Neuronal stem cell (in vitro differentiated cells): ENCODE results near the gene CCDC71L.

ENCODE experiments used
- DNase-seq: peaks from one replicate; pipeline ENCODE4 v3.0.0-alpha.2; 2013; ENCODE audit warnings: low spot score
- H2AFZ ChIP-seq: one replicate; pipeline ENCODE4 v1.6.1; 2013; ENCODE audit warnings: mild to moderate bottlenecking, low read length, inconsistent platforms
- H2AK5ac ChIP-seq: 2 replicates; pipeline ENCODE4 v1.6.1; 2013; ENCODE audit warnings: low read depth, mild to moderate bottlenecking, inconsistent platforms, low read length, moderate library complexity, mixed read lengths
- H2BK120ac ChIP-seq: 2 replicates; pipeline ENCODE4 v1.6.1; 2013; ENCODE audit warnings: low read depth, mild to moderate bottlenecking, inconsistent platforms, low read length, moderate library complexity, mixed read lengths
- H2BK12ac ChIP-seq: one replicate; pipeline ENCODE4 v1.6.1; 2013; ENCODE audit warnings: low read length, inconsistent platforms
- H2BK15ac ChIP-seq: 2 replicates; pipeline ENCODE4 v1.6.1; 2013; ENCODE audit warnings: mild to moderate bottlenecking, low read length, inconsistent platforms, mixed read lengths
- H2BK5ac ChIP-seq: one replicate; pipeline ENCODE4 v1.6.1; 2013; ENCODE audit warnings: inconsistent platforms, mild to moderate bottlenecking, low read length, moderate library complexity
- H3K14ac ChIP-seq: one replicate; pipeline ENCODE4 v1.6.1; 2013; ENCODE audit warnings: low read length, inconsistent platforms
- H3K18ac ChIP-seq: 2 replicates; pipeline ENCODE4 v1.6.1; 2013; ENCODE audit warnings: low read length, inconsistent platforms
- H3K23ac ChIP-seq: 2 replicates; pipeline ENCODE4 v1.6.1; 2013; ENCODE audit warnings: low read depth, mild to moderate bottlenecking, mixed read lengths, low read length, inconsistent platforms; ENCODE audit not compliant: poor library complexity
- H3K27ac ChIP-seq: replicated peaks from 3 replicates; pipeline ENCODE4 v1.5.1; 2013; ENCODE audit warnings: low read length, inconsistent platforms
- H3K27me3 ChIP-seq, 3 experiments: 2 replicates each; pipeline ENCODE4 v1.6.1; 2013; ENCODE audit warnings: low read length in 3 of 3, mild to moderate bottlenecking in 2 of 3, inconsistent platforms in 1 of 3, low read depth in 1 of 3, mixed read lengths in 1 of 3, moderate library complexity in 1 of 3; ENCODE audit not compliant: control insufficient read depth in 3 of 3, insufficient read depth in 3 of 3
- H3K36me3 ChIP-seq, 2 donors: replicated peaks in 1 of 2; 2 replicates each; pipeline ENCODE4 v1.6.1; 2013; ENCODE audit warnings: low read length in 2 of 2; ENCODE audit not compliant: control insufficient read depth in 2 of 2, insufficient read depth in 2 of 2
- H3K4ac ChIP-seq: 2 replicates; pipeline ENCODE4 v1.6.1; 2013; ENCODE audit warnings: inconsistent platforms, mild to moderate bottlenecking, low read length, moderate library complexity
- H3K4me1 ChIP-seq, 2 donors: 1 replicate in 1 of 2; 2 replicates in 1 of 2; pipeline ENCODE4 v1.6.1; 2013; ENCODE audit warnings: low read length in 2 of 2, low read depth in 1 of 2; ENCODE audit not compliant: control insufficient read depth in 2 of 2, insufficient read depth in 1 of 2
- H3K4me2 ChIP-seq: one replicate; pipeline ENCODE4 v1.6.1; 2013; ENCODE audit warnings: mild to moderate bottlenecking, low read length, inconsistent platforms; ENCODE audit not compliant: insufficient read depth, poor library complexity, severe bottlenecking
- H3K4me3 ChIP-seq, 2 donors: 2 replicates each; pipeline ENCODE4 v1.5.1; 2013; ENCODE audit warnings: low read length in 2 of 2, mild to moderate bottlenecking in 2 of 2, inconsistent platforms in 1 of 2, moderate library complexity in 1 of 2
- H3K79me1 ChIP-seq: one replicate; pipeline ENCODE4 v1.6.1; 2013; ENCODE audit warnings: low read depth, mild to moderate bottlenecking, inconsistent platforms, low read length, moderate library complexity
- H3K9ac ChIP-seq: one replicate; pipeline ENCODE4 v1.6.1; 2013; ENCODE audit warnings: mild to moderate bottlenecking, low read depth, low read length, inconsistent platforms; ENCODE audit not compliant: poor library complexity
- H3K9me3 ChIP-seq, 2 donors: replicated peaks in 1 of 2; 2 replicates each; pipeline versions ENCODE3 to v1.6.1; 2013; ENCODE audit warnings: low read length in 2 of 2, mild to moderate bottlenecking in 2 of 2, inconsistent platforms in 1 of 2, low read depth in 1 of 2, mixed read lengths in 1 of 2, moderate library complexity in 1 of 2; ENCODE audit not compliant: control insufficient read depth in 2 of 2, insufficient read depth in 1 of 2
- H4K8ac ChIP-seq: one replicate; pipeline ENCODE4 v1.6.1; 2013; ENCODE audit warnings: low read depth, mild to moderate bottlenecking, inconsistent platforms, low read length, moderate library complexity
- H4K91ac ChIP-seq: one replicate; pipeline ENCODE4 v1.6.1; 2013; ENCODE audit warnings: low read length, low read depth, mild to moderate bottlenecking, inconsistent platforms; ENCODE audit not compliant: poor library complexity
- WGBS, 2 donors: extraction: QIAGEN DNeasy Blood & Tissue Kit; methylation state at CpG; one replicate each; pipeline ENCODE4 v1.1.7; 2013; ENCODE audit warnings: missing lambda C conversion rate in 2 of 2, mixed read lengths in 1 of 2; ENCODE audit not compliant: insufficient read length in 2 of 2, insufficient replicate concordance in 1 of 2; ENCODE audit errors: extremely low coverage in 2 of 2; 5-methylcytosine and 5-hydroxymethylcytosine counted together

The CCDC71L gene

GRCh38 chr7:106666353-106666752 is 5.4 kb upstream of the CCDC71L start:
- no peak overlapping the region for H3K14ac ChIP-seq
- H4K8ac ChIP-seq: no peak overlapping the region
- no peak overlapping the region for H2AK5ac ChIP-seq
- H3K79me1 ChIP-seq: no peaks in the 10 kb centered on the region
- DNase-seq: no peak
- H4K91ac ChIP-seq: no peak overlapping the region
- no peak overlapping the region for H3K9ac ChIP-seq
- H3K4me2 ChIP-seq: no peak overlapping the region
- H2BK5ac ChIP-seq: no peak overlapping the region
- no peak overlapping the region for H2AFZ ChIP-seq
- no peaks in the 10 kb centered on the region for H3K36me3 ChIP-seq
- peaks cover 0 to 9% (median 0%) of the 10 kb centered on the region in 3 experiments for H3K27me3 ChIP-seq
- no peak overlapping the region for H3K27ac ChIP-seq
- no peak overlapping the region for H3K23ac ChIP-seq
- no peak overlapping the region for H3K4ac ChIP-seq
- H2BK12ac ChIP-seq: no peak overlapping the region
- H3K4me3 ChIP-seq: no peak overlapping the region
- no peaks in the 10 kb centered on the region for H3K4me1 ChIP-seq
- H3K18ac ChIP-seq: no peak overlapping the region
- no CpG with 5 or more reads among the region's 2 CpGs for WGBS, 2 donors
- no peak overlapping the region for H2BK120ac ChIP-seq
- no peak overlapping the region for H2BK15ac ChIP-seq
- no peaks in the 10 kb centered on the region for H3K9me3 ChIP-seq

- H3K9ac ChIP-seq: no peak overlapping the region
- H3K4me2 ChIP-seq: no peak overlapping the region
- H3K36me3 ChIP-seq: no peaks in the 10 kb centered on the region
- H2BK120ac ChIP-seq: no peak overlapping the region
- H3K9me3 ChIP-seq: no peaks in the 10 kb centered on the region
- H3K14ac ChIP-seq: no peak overlapping the region
- H2BK15ac ChIP-seq: no peak overlapping the region
- H3K4me3 ChIP-seq: no peak overlapping the region
- no peak overlapping the region for H2BK5ac ChIP-seq
- H4K8ac ChIP-seq: no peak overlapping the region
- H4K91ac ChIP-seq: no peak overlapping the region
- peaks cover 0 to 9% (median 0%) of the 10 kb centered on the region in 3 experiments for H3K27me3 ChIP-seq
- no peak overlapping the region for H2BK12ac ChIP-seq
- no peak overlapping the region for H3K4ac ChIP-seq
- H3K4me1 ChIP-seq: peaks cover 0 to 2% of the 10 kb centered on the region in 2 donors
- H3K79me1 ChIP-seq: no peaks in the 10 kb centered on the region
- no peak overlapping the region for H2AK5ac ChIP-seq
- DNase-seq: no peak
- H3K18ac ChIP-seq: no peak overlapping the region
- H3K23ac ChIP-seq: no peak overlapping the region
- H2AFZ ChIP-seq: no peak overlapping the region
- H3K27ac ChIP-seq: no peak overlapping the region
- WGBS, 2 donors: no CpG with 5 or more reads among the region's 3 CpGs
These were observed 3.4 kb upstream of the CCDC71L start for GRCh38 chr7:106664343-106664742.

- Histone ChIP-seq H3K36me3 (peaks cover 0 to 2% of the 10 kb centered on the region in 2 donors), H3K27me3 (peaks cover 0 to 9% (median 0%) of the 10 kb centered on the region in 3 experiments), H2BK5ac (peak overlapping the region; percentile 90), H4K91ac (no peak overlapping the region), H2BK15ac (peak overlapping the region; percentile 94), H3K27ac (peak overlapping the region; percentile 93), H2BK120ac (peak overlapping the region; percentile 81), H3K79me1 (no peaks in the 10 kb centered on the region), H3K4me2 (peak overlapping the region; percentile 83), H3K9me3 (no peaks in the 10 kb centered on the region), H2AFZ (peak overlapping the region; percentile 87), H3K14ac (peak overlapping the region; percentile 90), H3K4me1 (peaks cover 0 to 3% of the 10 kb centered on the region in 2 donors), H2AK5ac (peak overlapping the region; percentile 99), H4K8ac (peak overlapping the region; percentile 43), H3K4ac (peak overlapping the region; percentile 95), H2BK12ac (no peak overlapping the region), H3K23ac (peak overlapping the region; percentile 95), H3K9ac (peak overlapping the region; percentile 95), H3K18ac (peak overlapping the region; percentile 99), H3K4me3 (peak overlapping the region; percentile 98 to 99)
- peak; percentile 77 for DNase-seq
- no CpG with 5 or more reads among the region's 101 CpGs for WGBS, 2 donors
These were observed 746 bp downstream of the CCDC71L start for GRCh38 chr7:106659963-106660861.
